Neural progenitor cell (in vitro differentiated cells): ENCODE results near the gene RBM43. TPM values are rescaled to one million over a fixed set of nuclear protein-coding genes. Genes with fewer than 3 reads are reported as not detected.
"Not testable (repeated sequence)": the region's sequence is repeated elsewhere in the genome, so short reads cannot be mapped to it uniquely, and the experiment has no call there.

ENCODE experiments used
- DNase-seq: peaks from one replicate; pipeline ENCODE4 v3.0.0-alpha.2; 2016; ENCODE audit warnings: low spot score
- H2AFZ ChIP-seq: fragments of 200-600 bp; sonication (generic); replicated peaks from 2 replicates; pipeline ENCODE4 v1.6.1; 2016; ENCODE audit warnings: antibody characterized with exemption
- H3F3A ChIP-seq: fragments of 200-600 bp; sonication (generic); 2 replicates; pipeline ENCODE4 v1.6.1; 2016; ENCODE audit warnings: antibody characterized with exemption, low read depth
- H3K27ac ChIP-seq: fragments of 200-600 bp; sonication (generic); 2 replicates; pipeline ENCODE4 v1.5.1; 2016; ENCODE audit warnings: mild to moderate bottlenecking
- H3K27me3 ChIP-seq: fragments of 200-600 bp; sonication (generic); 2 replicates; pipeline ENCODE4 v1.6.1; 2016; ENCODE audit warnings: mild to moderate bottlenecking, moderate library complexity
- H3K36me3 ChIP-seq: fragments of 200-600 bp; sonication (generic); 2 replicates; pipeline ENCODE4 v1.5.1; 2016
- H3K4me1 ChIP-seq: fragments of 200-600 bp; sonication (generic); 2 replicates; pipeline ENCODE4 v1.6.1; 2016; ENCODE audit warnings: mixed run types
- H3K4me2 ChIP-seq: fragments of 200-600 bp; sonication (generic); 2 replicates; pipeline ENCODE4 v1.6.1; 2016
- H3K4me3 ChIP-seq: fragments of 200-600 bp; sonication (generic); 2 replicates; pipeline ENCODE4 v1.5.1; 2016
- H3K79me2 ChIP-seq: fragments of 200-600 bp; sonication (generic); 2 replicates; pipeline ENCODE4 v1.6.1; 2016; ENCODE audit warnings: low read depth
- H3K9ac ChIP-seq: fragments of 200-600 bp; sonication (generic); 2 replicates; pipeline ENCODE4 v1.6.1; 2016
- H3K9me3 ChIP-seq: fragments of 200-600 bp; sonication (generic); 2 replicates; pipeline ENCODE4 v1.5.1; 2016; ENCODE audit warnings: low read depth
- H4K20me1 ChIP-seq: fragments of 200-600 bp; sonication (generic); 2 replicates; pipeline ENCODE4 v1.6.1; 2016; ENCODE audit warnings: low read depth
- H3K27ac Mint-ChIP-seq: 3 replicates; pipeline ENCODE4 v1.8.0; 2021; ENCODE audit warnings: mixed read lengths
- H3K27me3 Mint-ChIP-seq: 2 replicates; pipeline ENCODE4 v1.8.0; 2022; ENCODE audit warnings: low read depth, mild to moderate bottlenecking, inconsistent platforms, moderate library complexity, mixed read lengths; ENCODE audit not compliant: insufficient read depth
- H3K36me3 Mint-ChIP-seq: 3 replicates; pipeline ENCODE4 v1.8.0; 2021; ENCODE audit warnings: mixed read lengths
- H3K4me1 Mint-ChIP-seq: 3 replicates; pipeline ENCODE4 v1.8.0; 2021; ENCODE audit warnings: mixed read lengths
- H3K4me3 Mint-ChIP-seq: 3 replicates; pipeline ENCODE4 v1.8.0; 2021; ENCODE audit warnings: mild to moderate bottlenecking, moderate library complexity, mixed read lengths
- H3K9me3 Mint-ChIP-seq: 3 replicates; pipeline ENCODE4 v1.8.0; 2020; ENCODE audit warnings: mixed read lengths
- CTCF ChIP-seq: fragments of 200-600 bp; sonication (generic); IDR thresholded peaks from 2 replicates; pipeline ENCODE4 v1.5.1; 2017; ENCODE audit warnings: antibody characterized with exemption, mild to moderate bottlenecking
- EZH2 ChIP-seq: fragments of 200-600 bp; sonication (generic); IDR thresholded peaks from 2 replicates; pipeline ENCODE4 v1.6.1; 2017; ENCODE audit warnings: antibody characterized with exemption, mild to moderate bottlenecking, moderate library complexity
- EZH2phosphoT487 ChIP-seq: fragments of 200-600 bp; sonication (generic); IDR thresholded peaks from 2 replicates; pipeline ENCODE4 v1.6.1; 2017; ENCODE audit warnings: antibody characterized with exemption
- total RNA-seq: library from RNA; depleted of rRNA; stranded (reverse); fragments of >200 nt; gene quantifications from 2 replicates; pipeline ENCODE4 v1.2.3, GENCODE V29; 2015; ENCODE audit warnings: low replicate concordance

The RBM43 gene
- total RNA-seq, 1 donor from 2014 or later = 1.1 TPM

GRCh38 chr2:151297882-151298281, 36.2 kb upstream of the RBM43 start:
- Histone ChIP-seq H3K9ac (no peak overlapping the region), H4K20me1 (no peaks in the 10 kb centered on the region), H3F3A (no peaks in the 10 kb centered on the region), H3K27ac (no peak overlapping the region), H2AFZ (no peak overlapping the region), H3K9me3 (no peaks in the 10 kb centered on the region), H3K4me3 (no peak overlapping the region), H3K79me2 (no peaks in the 10 kb centered on the region), H3K4me1 (no peaks in the 10 kb centered on the region), H3K36me3 (no peaks in the 10 kb centered on the region), H3K27me3 (no peaks in the 10 kb centered on the region), H3K4me2 (no peak overlapping the region)
- Mint-ChIP-seq H3K36me3 (no peaks in the 10 kb centered on the region), H3K27me3 (peaks cover 4% of the 10 kb centered on the region), H3K4me3 (no peak overlapping the region), H3K9me3 (peaks cover 5% of the 10 kb centered on the region), H3K27ac (no peak overlapping the region), H3K4me1 (no peaks in the 10 kb centered on the region)
- no peak for TF ChIP-seq EZH2phosphoT487
- no peak for TF ChIP-seq CTCF
- no peak for TF ChIP-seq EZH2
- no peak for DNase-seq

GRCh38 chr2:151295926-151296325, 34.3 kb upstream of the RBM43 start:
- not testable (repeated sequence) for DNase-seq, H3K27ac Mint-ChIP-seq, H3F3A ChIP-seq, H3K36me3 Mint-ChIP-seq, H3K36me3 ChIP-seq, H3K4me1 Mint-ChIP-seq, H3K9me3 ChIP-seq, H3K4me2 ChIP-seq, H3K79me2 ChIP-seq, H3K4me3 ChIP-seq, H3K4me3 Mint-ChIP-seq, H3K27me3 Mint-ChIP-seq, H4K20me1 ChIP-seq, H3K9ac ChIP-seq, H2AFZ ChIP-seq, H3K27me3 ChIP-seq, H3K4me1 ChIP-seq, H3K27ac ChIP-seq, H3K9me3 Mint-ChIP-seq

GRCh38 chr2:151292546-151292945, 30.9 kb upstream of the RBM43 start:
- no peak overlapping the region for H3K9ac ChIP-seq
- H3F3A ChIP-seq = no peaks in the 10 kb centered on the region
- no peaks in the 10 kb centered on the region for H4K20me1 ChIP-seq
- TF ChIP-seq CTCF = no peak
- TF ChIP-seq EZH2phosphoT487 = no peak
- TF ChIP-seq EZH2 = no peak
- Mint-ChIP-seq H3K27me3 (peaks cover 8% of the 10 kb centered on the region), H3K4me3 (no peak overlapping the region), H3K4me1 (no peaks in the 10 kb centered on the region), H3K36me3 (no peaks in the 10 kb centered on the region), H3K9me3 (peaks cover 13% of the 10 kb centered on the region), H3K27ac (no peak overlapping the region)
- no peaks in the 10 kb centered on the region for H3K36me3 ChIP-seq
- no peaks in the 10 kb centered on the region for H3K4me1 ChIP-seq
- no peak overlapping the region for H3K4me2 ChIP-seq
- peaks cover 17% of the 10 kb centered on the region for H3K27me3 ChIP-seq
- no peaks in the 10 kb centered on the region for H3K79me2 ChIP-seq
- no peak overlapping the region for H3K27ac ChIP-seq
- no peaks in the 10 kb centered on the region for H3K9me3 ChIP-seq
- no peak overlapping the region for H2AFZ ChIP-seq
- no peak overlapping the region for H3K4me3 ChIP-seq
- no peak for DNase-seq

GRCh38 chr2:151292141-151292540, 30.5 kb upstream of the RBM43 start:
- no peak for DNase-seq
- no peak overlapping the region for H2AFZ ChIP-seq
- TF ChIP-seq CTCF = no peak
- TF ChIP-seq EZH2phosphoT487 = no peak
- TF ChIP-seq EZH2 = no peak
- Mint-ChIP-seq H3K36me3 (no peaks in the 10 kb centered on the region), H3K4me3 (no peak overlapping the region), H3K27ac (no peak overlapping the region), H3K9me3 (peaks cover 11% of the 10 kb centered on the region), H3K27me3 (peaks cover 8% of the 10 kb centered on the region), H3K4me1 (no peaks in the 10 kb centered on the region)
- H3K27me3 ChIP-seq = peaks cover 17% of the 10 kb centered on the region
- no peaks in the 10 kb centered on the region for H3K36me3 ChIP-seq
- H4K20me1 ChIP-seq = no peaks in the 10 kb centered on the region
- no peak overlapping the region for H3K27ac ChIP-seq
- H3K4me2 ChIP-seq = no peak overlapping the region
- H3K4me3 ChIP-seq = no peak overlapping the region
- no peaks in the 10 kb centered on the region for H3K79me2 ChIP-seq
- H3K9me3 ChIP-seq = no peaks in the 10 kb centered on the region
- H3F3A ChIP-seq = no peaks in the 10 kb centered on the region
- no peak overlapping the region for H3K9ac ChIP-seq
- H3K4me1 ChIP-seq = no peaks in the 10 kb centered on the region
